ENCODE data around the gene BTBD9.

DNA sequence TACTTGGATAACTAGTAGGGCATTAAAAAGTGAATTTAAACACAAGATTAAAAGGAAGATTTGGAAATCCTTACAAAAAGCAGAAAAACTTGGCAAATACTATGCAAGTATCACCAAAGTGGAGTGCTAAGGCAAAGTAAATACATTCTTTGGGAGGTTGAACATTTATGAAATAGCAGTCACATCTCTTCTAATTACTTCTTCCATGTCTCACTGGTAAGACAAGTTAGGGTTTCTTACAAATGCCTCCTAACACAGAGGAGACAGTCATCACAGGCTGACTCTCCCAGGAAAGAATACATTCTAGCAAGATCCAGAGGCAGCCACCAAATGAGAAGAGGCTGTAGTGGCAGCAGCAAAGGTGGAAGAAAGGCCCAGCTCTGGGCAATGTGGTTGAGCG is 298.2 kb downstream of the BTBD9 start:
- no peak for TF ChIP-seq POLR2AphosphoS5 (IDR thresholded peaks at IDR 0.05; ENCODE audit: insufficient read depth in 1 of 2, low read depth in 1 of 2)
- TF ChIP-seq, protein P1, sequence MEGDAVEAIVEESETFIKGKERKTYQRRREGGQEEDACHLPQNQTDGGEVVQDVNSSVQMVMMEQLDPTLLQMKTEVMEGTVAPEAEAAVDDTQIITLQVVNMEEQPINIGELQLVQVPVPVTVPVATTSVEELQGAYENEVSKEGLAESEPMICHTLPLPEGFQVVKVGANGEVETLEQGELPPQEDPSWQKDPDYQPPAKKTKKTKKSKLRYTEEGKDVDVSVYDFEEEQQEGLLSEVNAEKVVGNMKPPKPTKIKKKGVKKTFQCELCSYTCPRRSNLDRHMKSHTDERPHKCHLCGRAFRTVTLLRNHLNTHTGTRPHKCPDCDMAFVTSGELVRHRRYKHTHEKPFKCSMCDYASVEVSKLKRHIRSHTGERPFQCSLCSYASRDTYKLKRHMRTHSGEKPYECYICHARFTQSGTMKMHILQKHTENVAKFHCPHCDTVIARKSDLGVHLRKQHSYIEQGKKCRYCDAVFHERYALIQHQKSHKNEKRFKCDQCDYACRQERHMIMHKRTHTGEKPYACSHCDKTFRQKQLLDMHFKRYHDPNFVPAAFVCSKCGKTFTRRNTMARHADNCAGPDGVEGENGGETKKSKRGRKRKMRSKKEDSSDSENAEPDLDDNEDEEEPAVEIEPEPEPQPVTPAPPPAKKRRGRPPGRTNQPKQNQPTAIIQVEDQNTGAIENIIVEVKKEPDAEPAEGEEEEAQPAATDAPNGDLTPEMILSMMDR (IDR thresholded peaks at IDR 0.05), result no peak

All from vagina (tissue), 2 donors.